Neural progenitor cell (in vitro differentiated cells): Measurements from ENCODE around the gene NDUFAF2. TPM values are rescaled to one million over a fixed set of nuclear protein-coding genes. Genes with fewer than 3 reads are reported as not detected.

ENCODE experiments used
- DNase-seq: peaks from one replicate; pipeline ENCODE4 v3.0.0-alpha.2; 2016; ENCODE audit warnings: low spot score
- H2AFZ ChIP-seq: fragments of 200-600 bp; sonication (generic); replicated peaks from 2 replicates; pipeline ENCODE4 v1.6.1; 2016; ENCODE audit warnings: antibody characterized with exemption
- H3F3A ChIP-seq: fragments of 200-600 bp; sonication (generic); 2 replicates; pipeline ENCODE4 v1.6.1; 2016; ENCODE audit warnings: antibody characterized with exemption, low read depth
- H3K27ac ChIP-seq: fragments of 200-600 bp; sonication (generic); 2 replicates; pipeline ENCODE4 v1.5.1; 2016; ENCODE audit warnings: mild to moderate bottlenecking
- H3K27me3 ChIP-seq: fragments of 200-600 bp; sonication (generic); 2 replicates; pipeline ENCODE4 v1.6.1; 2016; ENCODE audit warnings: mild to moderate bottlenecking, moderate library complexity
- H3K36me3 ChIP-seq: fragments of 200-600 bp; sonication (generic); 2 replicates; pipeline ENCODE4 v1.5.1; 2016
- H3K4me1 ChIP-seq: fragments of 200-600 bp; sonication (generic); 2 replicates; pipeline ENCODE4 v1.6.1; 2016; ENCODE audit warnings: mixed run types
- H3K4me2 ChIP-seq: fragments of 200-600 bp; sonication (generic); 2 replicates; pipeline ENCODE4 v1.6.1; 2016
- H3K4me3 ChIP-seq: fragments of 200-600 bp; sonication (generic); 2 replicates; pipeline ENCODE4 v1.5.1; 2016
- H3K79me2 ChIP-seq: fragments of 200-600 bp; sonication (generic); 2 replicates; pipeline ENCODE4 v1.6.1; 2016; ENCODE audit warnings: low read depth
- H3K9ac ChIP-seq: fragments of 200-600 bp; sonication (generic); 2 replicates; pipeline ENCODE4 v1.6.1; 2016
- H3K9me3 ChIP-seq: fragments of 200-600 bp; sonication (generic); 2 replicates; pipeline ENCODE4 v1.5.1; 2016; ENCODE audit warnings: low read depth
- H4K20me1 ChIP-seq: fragments of 200-600 bp; sonication (generic); 2 replicates; pipeline ENCODE4 v1.6.1; 2016; ENCODE audit warnings: low read depth
- H3K27ac Mint-ChIP-seq: 3 replicates; pipeline ENCODE4 v1.8.0; 2021; ENCODE audit warnings: mixed read lengths
- H3K27me3 Mint-ChIP-seq: 2 replicates; pipeline ENCODE4 v1.8.0; 2022; ENCODE audit warnings: low read depth, mild to moderate bottlenecking, inconsistent platforms, moderate library complexity, mixed read lengths; ENCODE audit not compliant: insufficient read depth
- H3K36me3 Mint-ChIP-seq: 3 replicates; pipeline ENCODE4 v1.8.0; 2021; ENCODE audit warnings: mixed read lengths
- H3K4me1 Mint-ChIP-seq: 3 replicates; pipeline ENCODE4 v1.8.0; 2021; ENCODE audit warnings: mixed read lengths
- H3K4me3 Mint-ChIP-seq: 3 replicates; pipeline ENCODE4 v1.8.0; 2021; ENCODE audit warnings: mild to moderate bottlenecking, moderate library complexity, mixed read lengths
- H3K9me3 Mint-ChIP-seq: 3 replicates; pipeline ENCODE4 v1.8.0; 2020; ENCODE audit warnings: mixed read lengths
- CTCF ChIP-seq: fragments of 200-600 bp; sonication (generic); IDR thresholded peaks from 2 replicates; pipeline ENCODE4 v1.5.1; 2017; ENCODE audit warnings: antibody characterized with exemption, mild to moderate bottlenecking
- EZH2 ChIP-seq: fragments of 200-600 bp; sonication (generic); IDR thresholded peaks from 2 replicates; pipeline ENCODE4 v1.6.1; 2017; ENCODE audit warnings: antibody characterized with exemption, mild to moderate bottlenecking, moderate library complexity
- EZH2phosphoT487 ChIP-seq: fragments of 200-600 bp; sonication (generic); IDR thresholded peaks from 2 replicates; pipeline ENCODE4 v1.6.1; 2017; ENCODE audit warnings: antibody characterized with exemption
- total RNA-seq: library from RNA; depleted of rRNA; stranded (reverse); fragments of >200 nt; gene quantifications from 2 replicates; pipeline ENCODE4 v1.2.3, GENCODE V29; 2015; ENCODE audit warnings: low replicate concordance

The NDUFAF2 gene
- total RNA-seq, 1 donor from 2014 or later, result 42.1 TPM

GRCh38 chr5:61171479-61171878 lies 226.5 kb downstream of the NDUFAF2 start:
- H3K4me2 ChIP-seq, result no peak overlapping the region
- H3K9me3 Mint-ChIP-seq, result no peaks in the 10 kb centered on the region
- peaks cover 2% of the 10 kb centered on the region for H3K27me3 Mint-ChIP-seq
- no peak for TF ChIP-seq CTCF
- no peak for TF ChIP-seq EZH2phosphoT487
- TF ChIP-seq EZH2, result no peak
- no peaks in the 10 kb centered on the region for H3K27me3 ChIP-seq
- H3K79me2 ChIP-seq, result no peaks in the 10 kb centered on the region
- no peak overlapping the region for H2AFZ ChIP-seq
- H3K36me3 ChIP-seq, result no peaks in the 10 kb centered on the region
- H3K27ac Mint-ChIP-seq, result no peak overlapping the region
- H3K36me3 Mint-ChIP-seq, result no peaks in the 10 kb centered on the region
- H3K4me3 Mint-ChIP-seq, result no peak overlapping the region
- no peaks in the 10 kb centered on the region for H4K20me1 ChIP-seq
- no peak for DNase-seq
- no peak overlapping the region for H3K27ac ChIP-seq
- H3K4me1 ChIP-seq, result no peaks in the 10 kb centered on the region
- no peak overlapping the region for H3K4me3 ChIP-seq
- H3F3A ChIP-seq, result no peaks in the 10 kb centered on the region
- no peak overlapping the region for H3K9ac ChIP-seq
- no peaks in the 10 kb centered on the region for H3K4me1 Mint-ChIP-seq
- no peaks in the 10 kb centered on the region for H3K9me3 ChIP-seq

DNA sequence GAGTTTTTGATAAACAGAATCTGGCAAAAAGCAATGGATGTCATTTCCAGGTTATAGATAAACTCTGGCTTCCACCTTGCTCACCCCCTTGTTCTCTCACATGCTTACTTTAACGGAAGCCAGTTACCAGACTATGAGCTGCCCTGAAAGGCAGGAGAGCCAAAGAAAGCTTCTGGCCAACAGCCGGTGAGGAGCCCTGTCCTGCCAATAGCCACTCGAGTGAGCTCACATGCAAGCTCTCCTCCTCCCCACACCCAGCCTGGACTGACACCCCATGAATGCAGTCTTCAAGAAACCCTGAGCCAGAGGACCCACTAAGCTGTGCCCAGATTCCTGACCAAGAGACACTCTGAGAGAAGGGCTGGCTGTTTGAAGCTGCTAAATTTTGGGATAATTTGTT lies 231.6 kb downstream of the NDUFAF2 start:
- Mint-ChIP-seq H3K4me3 (no peak overlapping the region), H3K4me1 (no peaks in the 10 kb centered on the region), H3K27ac (no peak overlapping the region), H3K27me3 (peaks cover 2% of the 10 kb centered on the region), H3K36me3 (no peaks in the 10 kb centered on the region), H3K9me3 (no peaks in the 10 kb centered on the region)
- Histone ChIP-seq H3K4me1 (no peaks in the 10 kb centered on the region), H3K79me2 (no peaks in the 10 kb centered on the region), H3K36me3 (no peaks in the 10 kb centered on the region), H3K4me2 (no peak overlapping the region), H3K9me3 (no peaks in the 10 kb centered on the region), H4K20me1 (no peaks in the 10 kb centered on the region), H3K4me3 (no peak overlapping the region), H3F3A (no peaks in the 10 kb centered on the region), H3K27me3 (no peaks in the 10 kb centered on the region), H2AFZ (no peak overlapping the region), H3K27ac (no peak overlapping the region), H3K9ac (no peak overlapping the region)
- DNase-seq, result no peak
- TF ChIP-seq EZH2 (no peak), CTCF (no peak), EZH2phosphoT487 (no peak)

GRCh38 chr5:61177070-61177469 lies 232.1 kb downstream of the NDUFAF2 start:
- no peaks in the 10 kb centered on the region for H3K79me2 ChIP-seq
- Mint-ChIP-seq H3K4me3 (no peak overlapping the region), H3K9me3 (no peaks in the 10 kb centered on the region), H3K27me3 (peaks cover 2% of the 10 kb centered on the region), H3K36me3 (no peaks in the 10 kb centered on the region), H3K4me1 (no peaks in the 10 kb centered on the region), H3K27ac (no peak overlapping the region)
- no peak overlapping the region for H3K9ac ChIP-seq
- no peak overlapping the region for H3K4me3 ChIP-seq
- H3K27me3 ChIP-seq, result no peaks in the 10 kb centered on the region
- no peaks in the 10 kb centered on the region for H3K9me3 ChIP-seq
- H3K4me2 ChIP-seq, result no peak overlapping the region
- H3F3A ChIP-seq, result no peaks in the 10 kb centered on the region
- H4K20me1 ChIP-seq, result no peaks in the 10 kb centered on the region
- TF ChIP-seq EZH2 (no peak), CTCF (no peak)
- H3K27ac ChIP-seq, result no peak overlapping the region
- H3K36me3 ChIP-seq, result no peaks in the 10 kb centered on the region
- H3K4me1 ChIP-seq, result no peaks in the 10 kb centered on the region
- no peak overlapping the region for H2AFZ ChIP-seq
- DNase-seq, result no peak

GRCh38 chr5:61177716-61178115 lies 232.7 kb downstream of the NDUFAF2 start:
- Histone ChIP-seq H3K27me3 (no peaks in the 10 kb centered on the region), H4K20me1 (no peaks in the 10 kb centered on the region), H2AFZ (no peak overlapping the region), H3K9me3 (no peaks in the 10 kb centered on the region), H3K4me2 (no peak overlapping the region), H3K4me1 (no peaks in the 10 kb centered on the region), H3F3A (no peaks in the 10 kb centered on the region), H3K9ac (no peak overlapping the region), H3K4me3 (no peak overlapping the region), H3K36me3 (no peaks in the 10 kb centered on the region), H3K79me2 (no peaks in the 10 kb centered on the region), H3K27ac (no peak overlapping the region)
- Mint-ChIP-seq H3K9me3 (no peaks in the 10 kb centered on the region), H3K27ac (no peak overlapping the region), H3K4me3 (no peak overlapping the region), H3K4me1 (no peaks in the 10 kb centered on the region), H3K36me3 (no peaks in the 10 kb centered on the region), H3K27me3 (peaks cover 2% of the 10 kb centered on the region)
- DNase-seq, result no peak
- no peak for TF ChIP-seq EZH2
- TF ChIP-seq CTCF, result no peak
- TF ChIP-seq EZH2phosphoT487, result no peak
